GM18519 (cell line): ENCODE data around the gene ABCC11.
"Not testable (repeated sequence)": the region's sequence is repeated elsewhere in the genome, so short reads cannot be mapped to it uniquely, and the experiment has no call there.

Experiments used
- ATAC-seq: cut with Tn5 transposase; IDR thresholded peaks from one replicate; pipeline ENCODE4 v1.9.1; 2021; ENCODE audit warnings: mild to moderate bottlenecking, moderate library complexity; ENCODE audit not compliant: unreplicated experiment, low FRiP score

The ABCC11 gene

GRCh38 chr16:48204825-48205151, 42.6 kb downstream of the ABCC11 start:
- no peak for ATAC-seq

GRCh38 chr16:48203974-48204824, 43.1 kb downstream of the ABCC11 start:
- no peak for ATAC-seq

- ATAC-seq: no peak
These were observed 45.7 kb downstream of the ABCC11 start for GRCh38 chr16:48201515-48202201.

- no peak for ATAC-seq
These were observed 50.0 kb downstream of the ABCC11 start for GRCh38 chr16:48197294-48197693.

GRCh38 chr16:48194828-48195556, 52.3 kb downstream of the ABCC11 start:
- no peak for ATAC-seq

GRCh38 chr16:48193846-48194245, 53.5 kb downstream of the ABCC11 start:
- no peak for ATAC-seq

GRCh38 chr16:48188449-48189102, 58.8 kb downstream of the ABCC11 start:
- ATAC-seq: peak; percentile 83

- ATAC-seq: no peak
These were observed 59.6 kb downstream of the ABCC11 start for GRCh38 chr16:48187779-48188178.

- ATAC-seq: no peak
These were observed 62.7 kb downstream of the ABCC11 start for GRCh38 chr16:48184681-48185080.

- no peak for ATAC-seq
These were observed 64.3 kb downstream of the ABCC11 start for GRCh38 chr16:48182979-48183537.

- not testable (repeated sequence) for ATAC-seq
These were observed 65.4 kb downstream of the ABCC11 start for GRCh38 chr16:48181746-48182520.

GRCh38 chr16:48180868-48181480, 66.4 kb downstream of the ABCC11 start:
- no peak for ATAC-seq

GRCh38 chr16:48176635-48177408, 70.5 kb downstream of the ABCC11 start:
- no peak for ATAC-seq

- no peak for ATAC-seq
These were observed 73.5 kb downstream of the ABCC11 start for GRCh38 chr16:48173889-48174288.

- ATAC-seq: no peak
These were observed 74.7 kb downstream of the ABCC11 start for GRCh38 chr16:48172682-48173081.

- no peak for ATAC-seq
These were observed 77.4 kb downstream of the ABCC11 start for GRCh38 chr16:48169896-48170295.

- no peak for ATAC-seq
These were observed 79.3 kb downstream of the ABCC11 start for GRCh38 chr16:48168075-48168474.

GRCh38 chr16:48166617-48167016, 80.7 kb downstream of the ABCC11 start:
- not testable (repeated sequence) for ATAC-seq
